Calu3 (cell line): ENCODE data around the gene CNTNAP2. TPM values are rescaled to one million over a fixed set of nuclear protein-coding genes. Genes with fewer than 3 reads are reported as not detected.

Experiments used
- BruUV-seq: library from RNA; stranded (reverse); fragments of 400-500 nt; replicated peaks from 2 replicates; lab custom pipeline; 2021; lab: Mats Ljungman, UMichigan
- CTCF ChIA-PET: fragments of 300-600 bp; sonication (Branson Sonifier 250); formaldehyde crosslinking; loops from one replicate; lab custom pipeline; 2022; ENCODE audit warnings: antibody characterized with exemption; lab: Charles Lee
- DNase-seq: peaks from one replicate; pipeline ENCODE4 v3.0.0; 2022
- H3K27ac Mint-ChIP-seq: one replicate; pipeline ENCODE4 v1.8.0; 2022; ENCODE audit warnings: mixed read lengths; ENCODE audit not compliant: unreplicated experiment
- H3K27me3 Mint-ChIP-seq: one replicate; pipeline ENCODE4 v1.8.0; 2022; ENCODE audit warnings: mixed read lengths; ENCODE audit not compliant: unreplicated experiment
- H3K36me3 Mint-ChIP-seq: one replicate; pipeline ENCODE4 v1.8.0; 2022; ENCODE audit warnings: mild to moderate bottlenecking, moderate library complexity, mixed read lengths; ENCODE audit not compliant: insufficient read depth, unreplicated experiment
- H3K4me1 Mint-ChIP-seq: one replicate; pipeline ENCODE4 v1.8.0; 2022; ENCODE audit warnings: mild to moderate bottlenecking, low read depth, mixed read lengths; ENCODE audit not compliant: unreplicated experiment
- H3K4me3 Mint-ChIP-seq: one replicate; pipeline ENCODE4 v1.8.0; 2022; ENCODE audit warnings: mild to moderate bottlenecking, low read depth, moderate library complexity, mixed read lengths; ENCODE audit not compliant: unreplicated experiment
- H3K9me3 Mint-ChIP-seq: one replicate; pipeline ENCODE4 v1.8.0; 2022; ENCODE audit warnings: low read depth, mixed read lengths; ENCODE audit not compliant: unreplicated experiment
- intact Hi-C: fragments of 100-400 bp; cut with micrococcal nuclease; formaldehyde crosslinking; loops from one replicate; pipeline ENCODE4 v1.10.0; 2022; ENCODE audit not compliant: unreplicated experiment
- total RNA-seq: library from RNA; stranded (reverse); gene quantifications from 2 replicates; pipeline ENCODE4 v1.2.3, GENCODE V29; 2022
- TF ChIP-seq, protein P1 (sequence below): fragments of 200-600 bp; IDR thresholded peaks from one replicate; pipeline ENCODE4 v1.8.0; 2022; ENCODE audit warnings: antibody characterized with exemption; ENCODE audit not compliant: unreplicated experiment

The CNTNAP2 gene
- total RNA-seq, 1 experiment from 2014 or later: 1.1 TPM

DNA sequence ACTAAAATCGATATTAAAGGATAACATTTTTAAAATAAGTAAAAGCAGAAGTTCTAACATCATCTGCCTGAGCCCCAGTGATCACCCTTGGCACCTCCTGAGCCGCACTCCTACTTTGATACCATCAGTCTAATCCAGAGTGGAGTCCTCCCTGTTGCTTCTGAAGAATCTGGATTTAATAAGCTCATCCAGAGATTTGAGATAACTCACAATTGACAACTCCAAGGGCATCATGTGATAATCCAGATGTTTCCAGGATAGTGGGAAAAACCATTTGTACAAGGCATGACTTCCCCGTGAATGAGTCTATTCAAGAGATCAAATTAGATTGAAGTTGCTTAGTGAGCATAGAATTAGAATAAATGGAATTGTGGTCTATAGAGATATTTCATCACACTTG is 1998.2 kb downstream of the CNTNAP2 start:
- Mint-ChIP-seq H3K27me3 (no peaks in the 10 kb centered on the region), H3K36me3 (no peaks in the 10 kb centered on the region), H3K9me3 (peaks cover 17% of the 10 kb centered on the region), H3K4me3 (no peak overlapping the region), H3K4me1 (no peaks in the 10 kb centered on the region), H3K27ac (no peak overlapping the region)
- TF ChIP-seq, protein P1, sequence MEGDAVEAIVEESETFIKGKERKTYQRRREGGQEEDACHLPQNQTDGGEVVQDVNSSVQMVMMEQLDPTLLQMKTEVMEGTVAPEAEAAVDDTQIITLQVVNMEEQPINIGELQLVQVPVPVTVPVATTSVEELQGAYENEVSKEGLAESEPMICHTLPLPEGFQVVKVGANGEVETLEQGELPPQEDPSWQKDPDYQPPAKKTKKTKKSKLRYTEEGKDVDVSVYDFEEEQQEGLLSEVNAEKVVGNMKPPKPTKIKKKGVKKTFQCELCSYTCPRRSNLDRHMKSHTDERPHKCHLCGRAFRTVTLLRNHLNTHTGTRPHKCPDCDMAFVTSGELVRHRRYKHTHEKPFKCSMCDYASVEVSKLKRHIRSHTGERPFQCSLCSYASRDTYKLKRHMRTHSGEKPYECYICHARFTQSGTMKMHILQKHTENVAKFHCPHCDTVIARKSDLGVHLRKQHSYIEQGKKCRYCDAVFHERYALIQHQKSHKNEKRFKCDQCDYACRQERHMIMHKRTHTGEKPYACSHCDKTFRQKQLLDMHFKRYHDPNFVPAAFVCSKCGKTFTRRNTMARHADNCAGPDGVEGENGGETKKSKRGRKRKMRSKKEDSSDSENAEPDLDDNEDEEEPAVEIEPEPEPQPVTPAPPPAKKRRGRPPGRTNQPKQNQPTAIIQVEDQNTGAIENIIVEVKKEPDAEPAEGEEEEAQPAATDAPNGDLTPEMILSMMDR: no peak
- no TSS peak for BruUV-seq
- CTCF ChIA-PET: no interaction called here
- DNase-seq: no peak
- intact Hi-C loops: no loop called here

DNA sequence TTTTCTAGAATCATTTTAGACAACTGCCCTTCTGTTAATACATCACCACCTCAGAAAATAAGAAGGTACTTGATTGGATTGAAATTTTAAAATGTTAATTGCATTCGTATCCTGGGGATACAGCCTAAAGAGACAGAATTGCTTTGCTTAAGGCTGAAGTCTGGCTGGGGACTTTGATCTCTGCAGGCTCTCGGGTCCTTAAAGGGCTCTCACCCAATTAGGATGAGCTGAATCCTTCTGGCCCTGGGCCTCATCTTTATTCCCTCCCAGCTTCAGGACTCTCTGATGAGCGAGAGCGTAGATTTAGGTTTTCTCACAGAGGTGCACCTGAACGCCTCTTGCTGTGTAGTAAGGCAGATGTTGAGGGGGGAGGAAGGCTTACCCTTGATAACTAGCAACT is 1998.7 kb downstream of the CNTNAP2 start:
- Mint-ChIP-seq H3K27me3 (no peaks in the 10 kb centered on the region), H3K4me1 (no peaks in the 10 kb centered on the region), H3K4me3 (no peak overlapping the region), H3K36me3 (no peaks in the 10 kb centered on the region), H3K9me3 (peaks cover 17% of the 10 kb centered on the region), H3K27ac (no peak overlapping the region)
- intact Hi-C loops: no loop called here
- CTCF ChIA-PET: no interaction called here
- no TSS peak for BruUV-seq
- DNase-seq: no peak
- TF ChIP-seq, protein P1: no peak

DNA sequence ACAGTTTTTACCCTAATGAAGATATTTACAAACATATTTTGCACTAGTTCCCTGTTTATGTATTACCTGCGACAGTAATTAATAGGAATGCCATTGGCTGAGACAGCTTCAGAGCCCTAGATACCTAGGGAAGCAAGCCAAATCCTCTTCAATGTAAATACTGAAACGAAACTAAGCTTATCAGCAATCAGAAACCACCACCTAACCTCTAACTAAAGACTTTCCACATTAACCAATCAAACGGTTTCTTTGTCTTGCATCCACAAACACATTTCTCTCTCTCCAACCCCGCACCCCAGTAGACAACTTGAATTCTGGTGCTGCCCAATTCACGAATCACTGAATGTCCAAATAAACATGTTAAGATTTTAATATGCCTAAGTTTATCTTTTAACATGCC is 1999.6 kb downstream of the CNTNAP2 start:
- peaks cover 14% of the 10 kb centered on the region for H3K9me3 Mint-ChIP-seq
- H3K4me1 Mint-ChIP-seq: no peaks in the 10 kb centered on the region
- CTCF ChIA-PET: interaction anchor here (0.6 kb wide), 1 partner anchor 12 kb away, joined by 3 read pairs; no protein-coding TSS in a partner anchor
- TF ChIP-seq, protein P1: no peak
- no peak for DNase-seq
- BruUV-seq: no TSS peak
- no peak overlapping the region for H3K27ac Mint-ChIP-seq
- H3K27me3 Mint-ChIP-seq: no peaks in the 10 kb centered on the region
- intact Hi-C loops: no loop called here
- no peaks in the 10 kb centered on the region for H3K36me3 Mint-ChIP-seq
- no peak overlapping the region for H3K4me3 Mint-ChIP-seq

DNA sequence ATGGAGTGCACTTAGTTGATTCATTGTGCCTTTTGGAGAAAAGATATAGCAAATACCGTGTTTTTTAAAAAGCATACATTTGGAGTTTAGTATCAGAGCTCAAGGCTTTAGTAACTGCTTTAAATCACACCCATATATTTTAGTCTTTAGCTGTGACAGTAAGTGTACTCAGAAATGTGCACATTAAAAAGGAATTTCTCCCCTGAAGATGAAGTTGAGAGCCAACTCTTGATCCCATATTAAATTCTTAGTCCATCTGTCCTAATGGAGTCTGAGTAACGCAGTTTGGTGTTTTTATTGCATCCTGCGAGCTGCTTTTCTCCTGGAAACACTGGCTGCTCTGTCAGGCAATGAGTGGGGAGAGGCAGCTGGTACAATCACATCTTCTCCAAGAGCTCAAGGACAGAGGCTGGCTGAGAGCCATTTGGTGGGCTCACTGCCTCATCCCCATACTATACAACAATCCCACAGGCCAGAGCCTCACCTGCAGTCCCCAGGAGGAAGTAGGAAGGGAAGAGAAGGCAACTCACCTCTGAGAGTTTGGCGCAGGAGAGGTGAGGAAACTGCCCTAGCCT is 2000.3 kb downstream of the CNTNAP2 start:
- H3K9me3 Mint-ChIP-seq: peaks cover 10% of the 10 kb centered on the region
- no peak overlapping the region for H3K27ac Mint-ChIP-seq
- no peaks in the 10 kb centered on the region for H3K27me3 Mint-ChIP-seq
- intact Hi-C loops: no loop called here
- CTCF ChIA-PET: no interaction called here
- H3K4me1 Mint-ChIP-seq: no peaks in the 10 kb centered on the region
- H3K4me3 Mint-ChIP-seq: no peak overlapping the region
- no TSS peak for BruUV-seq
- no peaks in the 10 kb centered on the region for H3K36me3 Mint-ChIP-seq
- DNase-seq: no peak
- TF ChIP-seq, protein P1: no peak
